ENCODE data around the gene C10orf90. TPM values are rescaled to one million over a fixed set of nuclear protein-coding genes. Genes with fewer than 3 reads are reported as not detected.

The C10orf90 gene
- total RNA-seq, 1 experiment from 2014 or later, result 0.67 TPM

DNA sequence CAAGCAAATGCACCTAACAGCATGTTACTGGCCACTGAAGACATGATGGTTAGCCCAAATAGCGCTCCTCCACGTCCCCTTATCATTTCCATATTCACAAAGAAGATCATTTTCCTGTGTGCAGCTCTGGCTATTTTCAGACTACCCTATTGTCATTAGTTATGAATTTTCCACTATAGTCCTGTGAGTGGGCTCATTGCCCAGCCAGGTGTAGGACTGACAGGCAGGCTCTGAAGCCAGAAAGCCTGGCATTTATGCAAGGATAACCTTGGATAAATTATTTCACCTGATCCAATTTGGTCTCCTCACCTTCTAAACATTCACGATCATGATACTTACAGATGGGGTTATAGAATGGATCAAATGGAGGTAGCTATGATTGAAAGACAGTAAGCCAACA, 104.6 kb downstream of the C10orf90 start:
- ChIA-PET CTCF (no interaction called here), POLR2A (no interaction called here)
- H3K4me1 ChIP-seq (ENCODE audit: control insufficient read depth, insufficient read depth, low read length), result peaks cover 6% of the 10 kb centered on the region
- no peaks in the 10 kb centered on the region for H3K9me3 ChIP-seq (ENCODE audit: control insufficient read depth, insufficient read depth, low read depth, low read length)
- no peak overlapping the region for H3K27ac ChIP-seq (ENCODE audit: low read length)
- no peaks in the 10 kb centered on the region for H3K36me3 ChIP-seq (ENCODE audit: control insufficient read depth, insufficient read depth, low read length)
- TF ChIP-seq TCF7L2 (IDR thresholded peaks at IDR 0.05; ENCODE audit: low read depth, low read length), result no peak
- no peak for TF ChIP-seq POLR2AphosphoS5 (IDR thresholded peaks at IDR 0.05; ENCODE audit: low read depth, low read length)
- TF ChIP-seq, protein P1, sequence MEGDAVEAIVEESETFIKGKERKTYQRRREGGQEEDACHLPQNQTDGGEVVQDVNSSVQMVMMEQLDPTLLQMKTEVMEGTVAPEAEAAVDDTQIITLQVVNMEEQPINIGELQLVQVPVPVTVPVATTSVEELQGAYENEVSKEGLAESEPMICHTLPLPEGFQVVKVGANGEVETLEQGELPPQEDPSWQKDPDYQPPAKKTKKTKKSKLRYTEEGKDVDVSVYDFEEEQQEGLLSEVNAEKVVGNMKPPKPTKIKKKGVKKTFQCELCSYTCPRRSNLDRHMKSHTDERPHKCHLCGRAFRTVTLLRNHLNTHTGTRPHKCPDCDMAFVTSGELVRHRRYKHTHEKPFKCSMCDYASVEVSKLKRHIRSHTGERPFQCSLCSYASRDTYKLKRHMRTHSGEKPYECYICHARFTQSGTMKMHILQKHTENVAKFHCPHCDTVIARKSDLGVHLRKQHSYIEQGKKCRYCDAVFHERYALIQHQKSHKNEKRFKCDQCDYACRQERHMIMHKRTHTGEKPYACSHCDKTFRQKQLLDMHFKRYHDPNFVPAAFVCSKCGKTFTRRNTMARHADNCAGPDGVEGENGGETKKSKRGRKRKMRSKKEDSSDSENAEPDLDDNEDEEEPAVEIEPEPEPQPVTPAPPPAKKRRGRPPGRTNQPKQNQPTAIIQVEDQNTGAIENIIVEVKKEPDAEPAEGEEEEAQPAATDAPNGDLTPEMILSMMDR (IDR thresholded peaks at IDR 0.05), result no peak
- TF ChIP-seq, protein P2, sequence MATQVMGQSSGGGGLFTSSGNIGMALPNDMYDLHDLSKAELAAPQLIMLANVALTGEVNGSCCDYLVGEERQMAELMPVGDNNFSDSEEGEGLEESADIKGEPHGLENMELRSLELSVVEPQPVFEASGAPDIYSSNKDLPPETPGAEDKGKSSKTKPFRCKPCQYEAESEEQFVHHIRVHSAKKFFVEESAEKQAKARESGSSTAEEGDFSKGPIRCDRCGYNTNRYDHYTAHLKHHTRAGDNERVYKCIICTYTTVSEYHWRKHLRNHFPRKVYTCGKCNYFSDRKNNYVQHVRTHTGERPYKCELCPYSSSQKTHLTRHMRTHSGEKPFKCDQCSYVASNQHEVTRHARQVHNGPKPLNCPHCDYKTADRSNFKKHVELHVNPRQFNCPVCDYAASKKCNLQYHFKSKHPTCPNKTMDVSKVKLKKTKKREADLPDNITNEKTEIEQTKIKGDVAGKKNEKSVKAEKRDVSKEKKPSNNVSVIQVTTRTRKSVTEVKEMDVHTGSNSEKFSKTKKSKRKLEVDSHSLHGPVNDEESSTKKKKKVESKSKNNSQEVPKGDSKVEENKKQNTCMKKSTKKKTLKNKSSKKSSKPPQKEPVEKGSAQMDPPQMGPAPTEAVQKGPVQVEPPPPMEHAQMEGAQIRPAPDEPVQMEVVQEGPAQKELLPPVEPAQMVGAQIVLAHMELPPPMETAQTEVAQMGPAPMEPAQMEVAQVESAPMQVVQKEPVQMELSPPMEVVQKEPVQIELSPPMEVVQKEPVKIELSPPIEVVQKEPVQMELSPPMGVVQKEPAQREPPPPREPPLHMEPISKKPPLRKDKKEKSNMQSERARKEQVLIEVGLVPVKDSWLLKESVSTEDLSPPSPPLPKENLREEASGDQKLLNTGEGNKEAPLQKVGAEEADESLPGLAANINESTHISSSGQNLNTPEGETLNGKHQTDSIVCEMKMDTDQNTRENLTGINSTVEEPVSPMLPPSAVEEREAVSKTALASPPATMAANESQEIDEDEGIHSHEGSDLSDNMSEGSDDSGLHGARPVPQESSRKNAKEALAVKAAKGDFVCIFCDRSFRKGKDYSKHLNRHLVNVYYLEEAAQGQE (IDR thresholded peaks at IDR 0.05; ENCODE audit: insufficient read depth in 1 of 2, low read depth in 2 of 2, low read length in 1 of 2), result no peak
- no peak for TF ChIP-seq SIN3A (IDR thresholded peaks at IDR 0.05; ENCODE audit: borderline replicate concordance, insufficient read depth, low read depth, low read length)
- H3K4me3 ChIP-seq (ENCODE audit: low read depth in 2 of 2, low read length in 2 of 2), result no peak overlapping the region
- intact Hi-C loops (cut with micrococcal nuclease; ENCODE audit: unreplicated experiment), result no loop called here
- no TSS peak for BruUV-seq (replicated peaks)
- H3K27me3 ChIP-seq (ENCODE audit: control insufficient read depth, insufficient read depth, low read length), result no peaks in the 10 kb centered on the region
- DNase-seq (ENCODE audit: low read depth, low spot score) (no peak), ATAC-seq (no peak)
- in situ Hi-C loops (cut with HindIII; ENCODE audit: low pct_unique_long_range_greater_than_20kb, low sequenced_read_pairs), result no loop called here

DNA sequence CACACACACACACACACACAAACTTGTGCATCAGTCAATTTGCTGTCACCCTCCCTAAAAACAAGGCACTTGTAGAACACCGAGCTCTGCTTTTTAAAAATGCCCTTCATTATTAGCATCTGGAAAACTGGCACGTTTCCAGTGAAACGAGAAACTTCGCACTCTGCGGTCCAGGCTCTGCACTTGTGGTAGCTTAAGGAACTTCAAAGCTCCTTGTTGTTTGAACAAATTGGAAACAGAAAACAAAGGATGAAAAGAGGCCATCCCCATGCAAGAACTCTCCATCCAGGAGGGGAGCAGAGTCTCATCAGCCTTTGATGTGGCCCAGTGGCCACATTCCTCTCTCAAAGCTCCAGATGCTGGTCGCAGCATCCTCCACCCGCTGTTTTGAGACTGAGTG, 105.1 kb downstream of the C10orf90 start:
- TF ChIP-seq TCF7L2 (IDR thresholded peaks at IDR 0.05; ENCODE audit: low read depth, low read length), result no peak
- TF ChIP-seq, protein P1 (IDR thresholded peaks at IDR 0.05), result no peak
- TF ChIP-seq, protein P2 (IDR thresholded peaks at IDR 0.05; ENCODE audit: insufficient read depth in 1 of 2, low read depth in 2 of 2, low read length in 1 of 2), result no peak
- no peak for TF ChIP-seq POLR2AphosphoS5 (IDR thresholded peaks at IDR 0.05; ENCODE audit: low read depth, low read length)
- no peak for TF ChIP-seq SIN3A (IDR thresholded peaks at IDR 0.05; ENCODE audit: borderline replicate concordance, insufficient read depth, low read depth, low read length)
- ChIA-PET POLR2A (no interaction called here), CTCF (no interaction called here)
- ATAC-seq (no peak), DNase-seq (ENCODE audit: low read depth, low spot score) (no peak)
- no peaks in the 10 kb centered on the region for H3K36me3 ChIP-seq (ENCODE audit: control insufficient read depth, insufficient read depth, low read length)
- BruUV-seq (replicated peaks), result no TSS peak
- in situ Hi-C loops (cut with HindIII; ENCODE audit: low pct_unique_long_range_greater_than_20kb, low sequenced_read_pairs), result no loop called here
- no peak overlapping the region for H3K27ac ChIP-seq (ENCODE audit: low read length)
- no peak overlapping the region for H3K4me3 ChIP-seq (ENCODE audit: low read depth in 2 of 2, low read length in 2 of 2)
- H3K27me3 ChIP-seq (ENCODE audit: control insufficient read depth, insufficient read depth, low read length), result no peaks in the 10 kb centered on the region
- H3K9me3 ChIP-seq (ENCODE audit: control insufficient read depth, insufficient read depth, low read depth, low read length), result no peaks in the 10 kb centered on the region
- intact Hi-C loops (cut with micrococcal nuclease; ENCODE audit: unreplicated experiment), result no loop called here
- peaks cover 6% of the 10 kb centered on the region for H3K4me1 ChIP-seq (ENCODE audit: control insufficient read depth, insufficient read depth, low read length)
